ENCODE measurements around the gene ZDHHC8. TPM values are rescaled to one million over a fixed set of nuclear protein-coding genes. Genes with fewer than 3 reads are reported as not detected.

Gene ZDHHC8, protein sequence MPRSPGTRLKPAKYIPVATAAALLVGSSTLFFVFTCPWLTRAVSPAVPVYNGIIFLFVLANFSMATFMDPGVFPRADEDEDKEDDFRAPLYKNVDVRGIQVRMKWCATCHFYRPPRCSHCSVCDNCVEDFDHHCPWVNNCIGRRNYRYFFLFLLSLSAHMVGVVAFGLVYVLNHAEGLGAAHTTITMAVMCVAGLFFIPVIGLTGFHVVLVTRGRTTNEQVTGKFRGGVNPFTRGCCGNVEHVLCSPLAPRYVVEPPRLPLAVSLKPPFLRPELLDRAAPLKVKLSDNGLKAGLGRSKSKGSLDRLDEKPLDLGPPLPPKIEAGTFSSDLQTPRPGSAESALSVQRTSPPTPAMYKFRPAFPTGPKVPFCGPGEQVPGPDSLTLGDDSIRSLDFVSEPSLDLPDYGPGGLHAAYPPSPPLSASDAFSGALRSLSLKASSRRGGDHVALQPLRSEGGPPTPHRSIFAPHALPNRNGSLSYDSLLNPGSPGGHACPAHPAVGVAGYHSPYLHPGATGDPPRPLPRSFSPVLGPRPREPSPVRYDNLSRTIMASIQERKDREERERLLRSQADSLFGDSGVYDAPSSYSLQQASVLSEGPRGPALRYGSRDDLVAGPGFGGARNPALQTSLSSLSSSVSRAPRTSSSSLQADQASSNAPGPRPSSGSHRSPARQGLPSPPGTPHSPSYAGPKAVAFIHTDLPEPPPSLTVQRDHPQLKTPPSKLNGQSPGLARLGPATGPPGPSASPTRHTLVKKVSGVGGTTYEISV
- total RNA-seq (2021; fragmentation: NEBNext Ultra II Directional; extraction: Animal tissue kit (Norgen Biotek cat#: 25700)): 100 to 1,000 TPM in 3 of 6 experiments, 10 to 100 TPM in 3; 91.8 to 119 (median 99.1) TPM
- long read RNA-seq, partial matches to known transcripts: 5 of 6 reads
- long read RNA-seq, other reads (novel, unspliced or antisense): 1 of 6 reads

DNA sequence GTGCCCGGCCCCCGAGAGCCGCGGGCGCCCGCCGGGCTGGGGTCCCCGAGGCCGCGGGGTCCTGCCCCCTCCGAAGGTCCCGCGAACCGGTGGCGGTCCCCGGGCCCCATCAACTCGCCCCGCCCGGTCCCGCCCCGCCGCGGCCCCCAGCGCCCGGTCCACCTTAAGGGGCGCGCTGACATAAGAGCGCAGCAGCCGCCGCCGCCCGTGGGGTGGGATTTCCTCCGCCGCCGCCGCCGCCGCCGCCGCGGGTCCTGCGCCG, at the start of gene ZDHHC8:
Gene ZDHHC8, plus strand, starts transcription at position 208 of the 262 bp plus-strand sequence. CDS start 144 bp downstream, outside the sequence.
- Mint-ChIP-seq H3K27me3 (ENCODE audit: insufficient read depth) (peaks cover 2% of the 10 kb centered on the region), H3K27ac (peak within 1 kb of the TSS; percentile 56), H3K4me3 (peak within 1 kb of the TSS; percentile 84), H3K4me1 (ENCODE audit: low read depth) (peaks cover 19% of the 10 kb centered on the region), H3K36me3 (ENCODE audit: low read depth) (peaks cover 5% of the 10 kb centered on the region; the same call in 1 of the 2 replicates), H3K9me3 (no peaks in the 10 kb centered on the region)
- no peak for DNase-seq
- TF ChIP-seq, protein P1, sequence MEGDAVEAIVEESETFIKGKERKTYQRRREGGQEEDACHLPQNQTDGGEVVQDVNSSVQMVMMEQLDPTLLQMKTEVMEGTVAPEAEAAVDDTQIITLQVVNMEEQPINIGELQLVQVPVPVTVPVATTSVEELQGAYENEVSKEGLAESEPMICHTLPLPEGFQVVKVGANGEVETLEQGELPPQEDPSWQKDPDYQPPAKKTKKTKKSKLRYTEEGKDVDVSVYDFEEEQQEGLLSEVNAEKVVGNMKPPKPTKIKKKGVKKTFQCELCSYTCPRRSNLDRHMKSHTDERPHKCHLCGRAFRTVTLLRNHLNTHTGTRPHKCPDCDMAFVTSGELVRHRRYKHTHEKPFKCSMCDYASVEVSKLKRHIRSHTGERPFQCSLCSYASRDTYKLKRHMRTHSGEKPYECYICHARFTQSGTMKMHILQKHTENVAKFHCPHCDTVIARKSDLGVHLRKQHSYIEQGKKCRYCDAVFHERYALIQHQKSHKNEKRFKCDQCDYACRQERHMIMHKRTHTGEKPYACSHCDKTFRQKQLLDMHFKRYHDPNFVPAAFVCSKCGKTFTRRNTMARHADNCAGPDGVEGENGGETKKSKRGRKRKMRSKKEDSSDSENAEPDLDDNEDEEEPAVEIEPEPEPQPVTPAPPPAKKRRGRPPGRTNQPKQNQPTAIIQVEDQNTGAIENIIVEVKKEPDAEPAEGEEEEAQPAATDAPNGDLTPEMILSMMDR (IDR thresholded peaks at IDR 0.05): no peak

DNA sequence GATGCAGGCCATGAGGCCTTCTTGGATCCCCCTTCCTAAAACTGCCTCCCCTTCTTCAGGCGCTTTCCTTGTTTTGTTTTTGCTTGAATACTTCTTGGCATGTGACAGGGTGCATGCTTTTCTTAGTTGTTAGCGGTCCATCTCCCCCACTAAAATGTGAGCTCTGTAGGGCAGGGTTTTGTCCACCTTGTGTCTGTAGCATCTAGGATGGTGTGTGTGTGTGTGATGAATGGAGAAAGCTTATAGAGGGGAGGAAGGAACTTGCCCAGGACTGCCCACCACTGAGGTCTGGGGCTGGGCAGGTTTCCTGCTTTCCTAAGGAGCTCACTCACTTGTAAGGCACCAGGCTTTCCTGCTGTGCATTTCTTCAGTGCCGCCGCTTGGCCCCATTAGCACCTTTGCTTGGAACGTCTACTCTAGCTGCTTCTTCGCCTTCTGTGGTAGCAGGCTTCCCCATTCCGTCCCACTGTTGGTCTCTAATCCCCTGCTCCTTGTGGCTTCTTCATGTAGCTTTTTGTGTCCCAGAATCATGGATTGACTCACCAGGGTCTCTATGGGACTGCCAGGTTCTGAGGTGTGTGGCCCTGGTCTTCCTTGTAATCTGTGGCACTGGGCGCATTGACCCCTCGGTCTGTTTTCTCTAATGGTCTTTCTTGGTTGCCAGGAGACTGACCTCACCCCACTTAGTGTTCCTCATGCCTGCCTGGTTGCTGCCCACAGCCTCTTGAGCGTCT, 48.3 kb upstream of the ZDHHC8 start:
- H3K4me1 Mint-ChIP-seq (ENCODE audit: low read depth): peaks cover 41% of the 10 kb centered on the region
- TF ChIP-seq, protein P1 (IDR thresholded peaks at IDR 0.05): no peak
- peak overlapping the region; percentile 45 for H3K27ac Mint-ChIP-seq
- H3K4me3 Mint-ChIP-seq: peak overlapping the region; percentile 23
- H3K9me3 Mint-ChIP-seq: no peaks in the 10 kb centered on the region
- peaks cover 3% of the 10 kb centered on the region for H3K27me3 Mint-ChIP-seq (ENCODE audit: insufficient read depth)
- no peak for DNase-seq
- H3K36me3 Mint-ChIP-seq (ENCODE audit: low read depth): peaks cover 29% of the 10 kb centered on the region

GRCh38 chr22:20083891-20084546, 47.6 kb upstream of the ZDHHC8 start:
- no peaks in the 10 kb centered on the region for H3K9me3 Mint-ChIP-seq
- no peak for DNase-seq
- H3K4me3 Mint-ChIP-seq: no peak overlapping the region; the same call in 1 of the 2 replicates
- H3K4me1 Mint-ChIP-seq (ENCODE audit: low read depth): peaks cover 42% of the 10 kb centered on the region
- peaks cover 29% of the 10 kb centered on the region for H3K36me3 Mint-ChIP-seq (ENCODE audit: low read depth)
- TF ChIP-seq, protein P1 (IDR thresholded peaks at IDR 0.05): no peak
- peak overlapping the region; percentile 45 for H3K27ac Mint-ChIP-seq
- peaks cover 2% of the 10 kb centered on the region for H3K27me3 Mint-ChIP-seq (ENCODE audit: insufficient read depth)

- TF ChIP-seq, protein P1 (IDR thresholded peaks at IDR 0.05): peak; percentile 59
These were observed 46.8 kb upstream of the ZDHHC8 start for GRCh38 chr22:20084547-20085413.

More at GRCh38 chr22:20084547-20085413, 46.8 kb upstream of the ZDHHC8 start:
- Mint-ChIP-seq H3K27ac (no peak overlapping the region), H3K4me1 (ENCODE audit: low read depth) (peaks cover 45% of the 10 kb centered on the region), H3K36me3 (ENCODE audit: low read depth) (peaks cover 29% of the 10 kb centered on the region), H3K27me3 (ENCODE audit: insufficient read depth) (peaks cover 2% of the 10 kb centered on the region), H3K4me3 (no peak overlapping the region), H3K9me3 (no peaks in the 10 kb centered on the region)
- no peak for DNase-seq

All from HFFc6 (cell line).